ENCODE results near the gene BCAT1. TPM values are rescaled to one million over a fixed set of nuclear protein-coding genes. Genes with fewer than 3 reads are reported as not detected.
"Not testable (repeated sequence)": the region's sequence is repeated elsewhere in the genome, so short reads cannot be mapped to it uniquely, and the experiment has no call there.

Gene BCAT1
- total and polyA plus RNA-seq, 5 experiments from 2014 or later: 0.36 to 2.2 TPM; not detected in 3

DNA sequence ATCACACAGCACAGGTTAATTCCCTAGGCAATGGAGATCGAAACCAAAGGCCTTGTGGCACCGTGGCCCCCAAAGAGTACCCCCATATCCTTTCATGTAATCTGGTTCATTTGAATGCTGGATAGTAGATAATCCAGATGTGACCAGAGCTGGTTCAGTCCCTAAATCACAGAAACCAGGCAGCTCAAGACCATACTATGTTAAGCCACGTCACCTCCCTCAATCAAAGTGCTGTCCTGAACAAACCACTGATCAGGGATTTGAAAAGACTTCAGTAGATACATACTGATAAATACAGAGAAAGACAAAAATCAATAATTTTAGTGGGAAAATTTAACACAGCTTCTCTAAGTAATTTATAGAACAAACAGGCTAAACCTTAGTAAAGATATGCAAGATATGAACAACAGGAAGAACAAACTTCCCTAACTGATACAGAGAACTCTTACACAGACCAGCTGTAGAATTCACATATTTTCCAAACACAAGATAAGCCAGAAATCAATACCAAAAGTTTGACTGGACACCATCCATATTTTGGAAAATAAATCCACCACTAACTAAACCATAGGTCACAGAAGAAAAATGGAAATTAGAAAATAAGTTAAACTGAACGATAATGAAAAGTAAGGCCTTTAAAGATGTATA, 67.1 kb downstream of the BCAT1 start:
- Mint-ChIP-seq H3K4me3 (no peak overlapping the region), H3K36me3 (no peaks in the 10 kb centered on the region), H3K4me1 (no peaks in the 10 kb centered on the region), H3K27me3 (no peaks in the 10 kb centered on the region), H3K27ac (no peak overlapping the region), H3K9me3 (no peaks in the 10 kb centered on the region)
- POLR2A ChIA-PET: no interaction called here
- ATAC-seq (no peak), DNase-seq (no peak)

DNA sequence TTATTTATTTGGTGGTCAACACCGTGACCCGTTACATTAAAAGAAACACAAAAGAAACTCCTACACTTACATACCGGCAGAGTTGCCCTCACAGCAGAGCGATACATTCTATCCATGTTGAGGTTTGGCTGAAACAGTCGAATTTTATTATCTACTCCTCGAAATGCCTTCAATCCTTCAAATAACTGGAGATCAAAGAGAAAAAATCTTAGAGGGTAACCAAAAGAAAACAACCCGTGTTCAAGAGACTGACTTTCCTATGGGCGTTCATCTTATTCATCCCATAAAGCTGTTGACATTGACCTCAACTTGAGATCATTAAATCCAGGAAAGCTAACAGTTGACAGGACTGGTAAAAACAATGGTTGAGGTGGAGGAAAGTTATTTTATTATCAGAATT, 67.7 kb downstream of the BCAT1 start:
- POLR2A ChIA-PET: no interaction called here
- H3K27ac Mint-ChIP-seq: no peak overlapping the region
- no peak for ATAC-seq
- no peaks in the 10 kb centered on the region for H3K9me3 Mint-ChIP-seq
- DNase-seq: no peak
- H3K4me1 Mint-ChIP-seq: no peaks in the 10 kb centered on the region
- no peak overlapping the region for H3K4me3 Mint-ChIP-seq
- H3K36me3 Mint-ChIP-seq: no peaks in the 10 kb centered on the region
- H3K27me3 Mint-ChIP-seq: no peaks in the 10 kb centered on the region

DNA sequence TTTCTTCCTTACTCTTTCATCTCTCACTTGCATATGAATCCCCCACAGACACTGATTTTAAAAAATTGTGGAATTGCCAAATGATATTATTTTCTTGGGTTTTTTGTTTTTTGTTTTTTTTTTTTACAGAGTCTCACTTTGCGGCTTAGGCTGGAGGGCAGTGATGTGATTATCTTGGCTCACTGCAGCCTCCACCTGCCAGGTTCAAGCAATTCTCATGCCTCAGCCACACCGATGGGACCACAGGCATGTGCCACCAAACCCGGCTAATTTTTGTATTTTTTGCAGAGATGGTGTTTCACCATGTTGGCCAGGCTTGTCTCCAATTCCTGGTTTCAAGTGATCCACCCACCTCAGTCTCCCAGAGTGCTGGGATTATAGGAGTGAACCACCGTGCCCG, 68.2 kb downstream of the BCAT1 start:
- POLR2A ChIA-PET: no interaction called here
- Mint-ChIP-seq H3K4me1 (no peaks in the 10 kb centered on the region), H3K4me3 (no peak overlapping the region), H3K36me3 (no peaks in the 10 kb centered on the region), H3K9me3 (no peaks in the 10 kb centered on the region), H3K27me3 (no peaks in the 10 kb centered on the region), H3K27ac (no peak overlapping the region)
- no peak for ATAC-seq
- no peak for DNase-seq

DNA sequence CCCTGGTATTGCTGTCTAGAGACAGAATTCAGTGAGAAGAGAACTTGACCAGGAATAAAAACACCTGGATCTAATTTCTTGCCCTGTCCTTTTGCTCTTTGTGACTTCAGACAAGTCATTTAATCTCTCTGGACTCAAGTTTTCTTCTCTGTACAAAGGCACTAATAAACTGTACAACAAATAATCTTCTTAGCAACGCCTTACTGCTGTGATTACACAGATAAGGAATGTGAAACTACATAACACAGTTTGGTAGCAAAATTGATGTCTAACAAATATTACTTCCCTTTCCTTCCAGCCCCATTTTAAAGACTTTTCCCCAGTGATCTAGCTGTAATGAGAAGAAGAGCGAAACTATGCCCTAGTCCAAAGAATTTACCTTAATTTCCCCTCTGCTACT, 69.3 kb downstream of the BCAT1 start:
- no peaks in the 10 kb centered on the region for H3K27me3 Mint-ChIP-seq
- H3K27ac Mint-ChIP-seq: no peak overlapping the region
- no peaks in the 10 kb centered on the region for H3K4me1 Mint-ChIP-seq
- no peaks in the 10 kb centered on the region for H3K36me3 Mint-ChIP-seq
- no peak overlapping the region for H3K4me3 Mint-ChIP-seq
- no peak for ATAC-seq
- POLR2A ChIA-PET: no interaction called here
- H3K9me3 Mint-ChIP-seq: no peaks in the 10 kb centered on the region
- no peak for DNase-seq

DNA sequence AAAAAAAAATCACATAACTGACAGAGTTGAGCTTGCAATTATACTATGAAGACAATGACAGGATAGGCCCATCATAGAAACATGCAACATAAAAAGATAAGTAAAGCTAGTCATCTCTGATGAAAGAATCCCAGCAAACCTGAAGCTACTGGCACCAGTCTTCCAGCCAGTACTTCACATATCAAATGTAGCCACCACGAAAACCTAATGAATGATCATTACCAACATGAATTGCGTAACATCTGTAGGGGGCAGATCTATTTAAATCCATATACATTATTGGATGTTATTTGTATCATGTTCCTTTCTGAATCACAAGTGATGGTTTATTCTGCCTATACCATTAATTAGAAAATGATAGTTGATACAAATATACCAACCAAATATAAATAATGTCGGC, 73.9 kb downstream of the BCAT1 start:
- H3K27ac Mint-ChIP-seq: no peak overlapping the region
- no peaks in the 10 kb centered on the region for H3K4me1 Mint-ChIP-seq
- H3K4me3 Mint-ChIP-seq: no peak overlapping the region
- no peaks in the 10 kb centered on the region for H3K9me3 Mint-ChIP-seq
- H3K36me3 Mint-ChIP-seq: no peaks in the 10 kb centered on the region
- H3K27me3 Mint-ChIP-seq: no peaks in the 10 kb centered on the region
- POLR2A ChIA-PET: no interaction called here
- no peak for ATAC-seq
- DNase-seq: no peak

DNA sequence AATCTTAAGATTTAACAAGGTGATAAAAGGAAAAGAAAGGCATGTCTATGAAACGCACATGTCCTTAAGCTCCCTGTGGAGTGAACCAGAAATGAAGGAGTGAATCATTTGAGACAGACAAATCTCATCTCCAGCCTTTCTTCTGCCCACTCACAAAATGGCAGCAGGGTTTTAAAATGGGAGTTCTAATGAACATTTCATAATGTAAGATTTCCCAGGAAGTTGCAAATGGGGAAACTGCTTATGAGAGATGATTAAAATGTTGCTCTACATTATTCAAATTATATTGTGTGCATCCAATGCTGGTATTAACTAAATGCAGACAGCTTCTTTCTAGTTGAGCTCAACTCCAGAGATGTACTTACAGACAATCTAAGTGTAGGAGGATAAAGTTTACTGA, 76.7 kb downstream of the BCAT1 start:
- ATAC-seq: no peak
- H3K36me3 Mint-ChIP-seq: no peaks in the 10 kb centered on the region
- no peaks in the 10 kb centered on the region for H3K9me3 Mint-ChIP-seq
- H3K4me3 Mint-ChIP-seq: no peak overlapping the region
- no peak overlapping the region for H3K27ac Mint-ChIP-seq
- H3K27me3 Mint-ChIP-seq: no peaks in the 10 kb centered on the region
- H3K4me1 Mint-ChIP-seq: no peaks in the 10 kb centered on the region
- no peak for DNase-seq
- POLR2A ChIA-PET: no interaction called here

DNA sequence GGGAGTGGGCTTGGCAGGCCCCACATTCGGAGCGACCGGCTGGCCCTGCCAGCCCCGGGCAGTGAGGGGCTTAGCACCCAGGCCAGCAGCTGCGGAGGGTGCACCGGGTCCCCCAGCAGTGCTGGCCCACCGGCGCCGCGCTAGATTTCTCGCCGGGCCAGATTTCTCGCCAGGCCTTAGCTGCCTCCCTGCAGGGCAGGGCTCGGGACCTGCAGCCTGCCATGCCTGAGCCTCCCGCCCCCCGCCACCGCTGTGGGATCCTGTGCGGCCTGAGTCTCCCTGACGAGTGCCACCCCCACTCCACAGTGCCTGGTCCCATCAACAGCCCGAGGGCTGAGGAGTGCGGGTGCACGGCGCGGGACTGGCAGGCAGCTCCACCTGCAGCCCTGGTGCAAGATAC, 82.8 kb downstream of the BCAT1 start:
- H3K27me3 Mint-ChIP-seq, H3K4me1 Mint-ChIP-seq, ATAC-seq, POLR2A ChIA-PET, H3K36me3 Mint-ChIP-seq, H3K27ac Mint-ChIP-seq, DNase-seq, H3K4me3 Mint-ChIP-seq, H3K9me3 Mint-ChIP-seq: not testable (repeated sequence)

DNA sequence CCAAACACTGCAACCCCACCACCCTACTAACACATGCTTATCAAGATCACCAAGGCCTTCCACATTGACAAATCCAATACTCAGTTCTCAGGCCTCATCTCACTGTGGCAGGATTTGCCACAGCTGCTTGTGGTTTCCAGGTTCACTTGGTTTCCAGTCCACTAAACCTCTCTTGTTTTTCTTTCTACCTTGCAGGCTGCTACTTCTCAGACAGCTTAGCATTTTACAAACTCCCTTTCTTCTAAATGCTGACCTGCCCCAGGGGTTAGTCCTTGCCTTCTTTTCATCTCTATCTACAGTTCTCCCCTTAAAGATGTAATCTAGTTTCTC, 84.1 kb downstream of the BCAT1 start:
- POLR2A ChIA-PET: no interaction called here
- H3K27me3 Mint-ChIP-seq: peaks cover 0 to 2% (median 0%) of the 10 kb centered on the region in 5 donors
- peaks cover 0 to 3% (median 0%) of the 10 kb centered on the region in 4 donors for H3K4me1 Mint-ChIP-seq
- DNase-seq (no peak), ATAC-seq (no peak)
- no peak overlapping the region for H3K4me3 Mint-ChIP-seq
- H3K36me3 Mint-ChIP-seq: no peaks in the 10 kb centered on the region
- peaks cover 0 to 3% (median 0%) of the 10 kb centered on the region in 9 donors for H3K9me3 Mint-ChIP-seq
- no peak overlapping the region for H3K27ac Mint-ChIP-seq

DNA sequence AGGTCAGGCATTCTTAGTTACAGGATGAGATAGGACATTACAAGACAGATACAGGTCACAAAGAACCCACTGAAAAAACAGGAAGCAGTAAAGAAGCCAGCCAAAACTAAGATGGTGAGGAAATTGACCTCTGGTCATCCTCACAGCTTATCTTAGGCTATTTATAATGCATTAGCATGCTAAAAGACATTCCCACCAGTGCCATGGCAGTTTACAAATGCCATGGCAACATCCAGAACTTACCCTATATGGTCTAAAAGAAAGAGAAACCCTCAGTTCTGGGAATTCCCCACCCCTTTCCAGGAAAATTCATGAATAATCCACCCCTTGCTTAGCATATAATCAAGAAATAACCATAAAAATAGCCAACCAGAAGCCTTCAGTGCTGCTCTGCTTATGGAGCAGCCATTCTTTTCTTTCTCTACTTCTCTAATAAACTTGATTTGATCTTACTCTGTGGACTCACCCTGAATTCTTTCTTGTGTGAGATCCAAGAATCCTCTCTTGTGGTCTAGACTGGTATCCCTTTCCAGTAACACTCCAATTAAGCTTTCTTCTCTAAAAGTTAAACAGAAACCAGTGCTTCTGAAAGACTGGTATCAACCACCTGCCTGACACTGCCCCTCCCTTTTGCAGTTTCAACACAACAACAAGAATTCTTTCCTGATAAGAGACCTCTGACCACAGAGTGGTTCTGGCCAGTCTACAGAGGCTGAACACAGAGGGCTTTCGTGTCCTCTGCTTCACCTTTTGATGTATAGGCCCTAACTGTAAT, 86.9 kb downstream of the BCAT1 start:
- Mint-ChIP-seq H3K27ac (no peak overlapping the region), H3K9me3 (peaks cover 0 to 8% (median 0%) of the 10 kb centered on the region in 9 donors), H3K4me1 (peaks cover 0 to 3% (median 0%) of the 10 kb centered on the region in 4 donors), H3K4me3 (no peak overlapping the region), H3K36me3 (no peaks in the 10 kb centered on the region), H3K27me3 (peaks cover 0 to 2% (median 0%) of the 10 kb centered on the region in 5 donors)
- ATAC-seq: no peak
- POLR2A ChIA-PET: no interaction called here
- DNase-seq: no peak

DNA sequence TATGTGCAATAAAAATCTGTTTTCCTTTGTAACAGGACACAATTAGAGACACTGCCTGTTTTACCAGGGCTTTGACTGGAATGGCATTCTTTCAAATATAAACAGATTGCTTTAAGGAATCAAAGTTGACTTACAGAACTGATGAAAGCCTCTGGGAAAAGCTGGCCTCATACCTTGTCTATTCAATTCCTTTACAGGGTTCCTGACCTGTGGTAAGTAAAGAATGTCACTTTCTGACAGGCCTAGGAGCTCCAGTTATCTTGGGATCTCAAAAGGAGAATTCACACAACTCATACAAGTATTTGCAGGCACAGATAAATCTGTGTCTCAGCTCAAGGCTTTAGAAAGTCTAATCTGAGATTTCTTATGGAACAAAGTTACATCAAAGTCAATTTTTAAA, 88.4 kb downstream of the BCAT1 start:
- DNase-seq (no peak), ATAC-seq (no peak)
- peaks cover 0 to 3% (median 0%) of the 10 kb centered on the region in 4 donors for H3K4me1 Mint-ChIP-seq
- H3K27ac Mint-ChIP-seq: no peak overlapping the region
- H3K4me3 Mint-ChIP-seq: no peak overlapping the region
- peaks cover 0 to 8% (median 0%) of the 10 kb centered on the region in 9 donors for H3K9me3 Mint-ChIP-seq
- no peaks in the 10 kb centered on the region for H3K36me3 Mint-ChIP-seq
- peaks cover 0 to 2% (median 0%) of the 10 kb centered on the region in 5 donors for H3K27me3 Mint-ChIP-seq
- POLR2A ChIA-PET: no interaction called here

DNA sequence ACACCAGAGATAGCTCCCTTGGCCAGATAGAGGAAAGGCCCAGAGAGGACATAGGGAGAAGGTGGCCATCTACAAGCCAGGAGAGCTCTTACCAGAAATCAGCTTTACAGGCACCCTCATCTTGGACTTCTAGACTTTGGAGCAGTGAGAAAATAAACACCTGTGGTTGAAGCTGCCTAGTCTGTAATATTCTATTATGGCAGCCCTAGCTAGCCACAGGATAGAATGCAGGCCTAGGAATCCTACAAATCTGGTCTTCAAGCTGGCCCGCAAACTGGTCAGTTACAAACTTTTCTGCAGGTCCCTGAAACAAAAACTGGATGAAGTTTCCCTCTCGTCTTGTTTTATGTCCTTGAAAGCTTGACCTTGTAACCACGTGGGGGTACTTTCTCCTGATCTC, 92.4 kb downstream of the BCAT1 start:
- Mint-ChIP-seq H3K27me3 (peaks cover 0 to 2% (median 0%) of the 10 kb centered on the region in 5 donors), H3K4me1 (no peaks in the 10 kb centered on the region), H3K4me3 (no peak overlapping the region), H3K27ac (no peak overlapping the region), H3K36me3 (no peaks in the 10 kb centered on the region), H3K9me3 (peaks cover 0 to 8% (median 0%) of the 10 kb centered on the region in 9 donors)
- POLR2A ChIA-PET: no interaction called here
- no peak for ATAC-seq
- no peak for DNase-seq

DNA sequence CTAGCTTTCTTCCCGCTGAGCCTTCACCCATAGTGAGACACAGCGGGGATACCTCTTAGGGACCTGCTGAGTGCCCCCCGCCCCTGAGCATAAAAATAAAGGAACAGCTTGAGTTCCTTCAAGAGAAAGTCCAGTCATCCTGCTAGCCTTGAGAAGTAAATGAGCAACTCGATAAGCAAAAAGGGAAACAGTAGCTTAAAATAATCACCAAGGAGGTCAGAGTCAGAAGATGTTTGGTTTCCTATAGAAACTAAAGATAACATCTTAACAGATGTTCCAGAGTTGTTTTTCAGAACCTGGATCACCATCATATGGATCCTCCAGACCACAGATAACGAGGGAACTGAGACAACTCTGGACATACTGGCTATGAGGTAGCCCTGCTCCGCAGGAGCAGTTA, 94.0 kb downstream of the BCAT1 start:
- H3K27ac Mint-ChIP-seq: no peak overlapping the region
- DNase-seq: no peak
- H3K4me3 Mint-ChIP-seq: no peak overlapping the region
- H3K4me1 Mint-ChIP-seq: peaks cover 0 to 2% (median 0%) of the 10 kb centered on the region in 4 donors
- H3K9me3 Mint-ChIP-seq: peaks cover 0 to 8% (median 0%) of the 10 kb centered on the region in 9 donors
- peaks cover 0 to 2% (median 0%) of the 10 kb centered on the region in 5 donors for H3K27me3 Mint-ChIP-seq
- no peak for ATAC-seq
- H3K36me3 Mint-ChIP-seq: no peaks in the 10 kb centered on the region
- POLR2A ChIA-PET: no interaction called here

DNA sequence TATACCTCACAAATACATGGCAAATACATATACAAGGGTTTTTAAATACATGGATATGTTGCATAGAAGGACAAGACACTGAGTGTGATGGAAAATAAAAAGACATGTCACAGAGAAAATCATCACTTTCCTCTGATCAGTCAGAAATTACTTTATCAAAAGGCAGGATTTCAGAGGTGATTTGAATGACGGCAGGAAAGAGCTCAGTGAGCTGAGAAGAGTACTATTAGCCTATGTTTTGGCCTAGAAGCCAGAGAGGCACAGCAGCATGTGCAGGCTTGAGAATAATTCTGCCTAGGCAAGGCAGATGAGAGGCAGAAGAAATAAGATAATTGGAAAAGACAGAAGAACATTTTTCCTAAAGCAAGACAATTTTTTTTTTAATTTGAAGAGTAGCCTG, 94.9 kb downstream of the BCAT1 start:
- Mint-ChIP-seq H3K27me3 (peaks cover 0 to 3% (median 0%) of the 10 kb centered on the region in 5 donors), H3K36me3 (no peaks in the 10 kb centered on the region), H3K4me3 (no peak overlapping the region), H3K27ac (no peak overlapping the region), H3K9me3 (peaks cover 0 to 4% (median 0%) of the 10 kb centered on the region in 9 donors), H3K4me1 (peaks cover 0 to 2% (median 0%) of the 10 kb centered on the region in 4 donors)
- ATAC-seq: no peak
- no peak for DNase-seq
- POLR2A ChIA-PET: no interaction called here

DNA sequence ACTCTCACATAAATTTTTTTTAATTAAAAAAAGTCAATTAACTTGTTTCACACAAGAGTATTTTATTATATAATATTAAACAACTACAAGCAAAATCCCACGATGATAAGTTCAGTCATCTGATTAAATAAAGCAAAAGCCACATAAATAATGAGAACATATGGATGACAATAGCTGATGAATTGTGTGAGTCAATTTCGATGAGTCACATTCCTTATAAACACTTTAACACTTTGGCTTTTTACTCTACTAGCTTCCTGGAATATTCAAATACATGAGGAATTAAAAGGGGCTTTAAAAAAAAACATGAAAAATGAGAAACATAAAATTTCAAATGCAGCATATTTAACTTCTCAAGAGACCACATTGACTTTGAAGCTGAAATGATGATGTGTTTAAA, 95.3 kb downstream of the BCAT1 start:
- Mint-ChIP-seq H3K27ac (no peak overlapping the region), H3K27me3 (peaks cover 0 to 2% (median 0%) of the 10 kb centered on the region in 5 donors), H3K4me1 (peaks cover 0 to 2% (median 0%) of the 10 kb centered on the region in 4 donors), H3K9me3 (peaks cover 0 to 3% (median 0%) of the 10 kb centered on the region in 9 donors), H3K4me3 (no peak overlapping the region), H3K36me3 (no peaks in the 10 kb centered on the region)
- ATAC-seq (no peak), DNase-seq (no peak)
- POLR2A ChIA-PET: no interaction called here
